Epidermal melanocyte (primary cell): ENCODE data around the gene SHISA9.

Source experiments
- DNase-seq: peaks from one replicate; pipeline ENCODE4 v3.0.0; 2011; ENCODE audit warnings: low spot score; ENCODE audit not compliant: insufficient read length

SHISA9 gene

DNA sequence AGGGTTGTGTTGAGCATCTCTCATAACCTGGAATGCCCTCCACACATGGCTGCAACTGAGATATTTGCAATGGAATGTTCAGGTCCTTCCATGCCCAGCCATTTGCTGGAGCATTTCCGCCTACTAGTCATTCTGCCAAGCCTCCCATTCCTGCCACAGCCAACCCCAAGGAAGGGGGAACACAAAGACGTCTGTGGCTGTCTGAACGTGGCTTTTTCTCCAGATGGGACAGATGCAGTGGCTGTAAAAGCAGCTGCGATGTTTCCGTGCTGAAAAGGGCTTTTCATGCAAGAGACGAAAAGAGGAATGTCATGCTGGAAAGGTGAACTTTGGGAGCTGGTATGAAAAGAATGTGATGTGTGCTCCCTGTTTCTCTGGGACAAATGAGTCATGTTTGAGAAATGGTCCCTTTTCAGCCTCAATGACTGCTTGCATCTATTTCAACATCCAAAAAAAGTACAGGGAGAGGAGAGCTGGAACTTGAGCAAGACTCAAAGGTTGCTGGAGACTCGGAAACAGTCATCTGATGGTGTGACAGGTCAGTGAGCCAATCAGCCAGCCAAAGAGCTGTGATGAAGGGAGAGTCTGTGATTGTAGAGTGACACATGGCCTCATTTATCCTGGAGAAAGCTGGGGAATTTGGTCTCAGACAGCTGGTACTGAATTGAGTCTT, 208.9 kb downstream of the SHISA9 start:
- DNase-seq, result peak; percentile 53

GRCh38 chr16:13111747-13112146, 210.3 kb downstream of the SHISA9 start:
- no peak for DNase-seq

DNA sequence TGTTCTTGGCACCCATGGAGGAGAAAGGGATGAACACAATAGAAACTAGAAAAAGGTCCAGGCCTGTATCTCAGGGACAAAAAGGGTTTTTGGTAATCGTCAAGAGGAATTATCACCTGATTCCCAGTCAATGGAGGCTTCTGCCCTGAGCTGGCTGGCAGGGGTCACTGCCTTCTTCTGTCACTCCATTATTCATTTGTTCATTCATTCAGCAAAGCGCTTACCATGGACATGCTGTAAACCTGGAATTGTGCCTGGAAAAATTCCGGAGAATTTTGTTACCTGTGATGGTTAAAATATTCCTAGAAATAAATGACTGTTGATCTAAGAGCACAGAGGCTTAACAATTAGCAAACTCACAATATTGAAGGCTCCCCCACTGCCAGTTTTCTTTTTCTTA, 212.3 kb downstream of the SHISA9 start:
- DNase-seq, result no peak

DNA sequence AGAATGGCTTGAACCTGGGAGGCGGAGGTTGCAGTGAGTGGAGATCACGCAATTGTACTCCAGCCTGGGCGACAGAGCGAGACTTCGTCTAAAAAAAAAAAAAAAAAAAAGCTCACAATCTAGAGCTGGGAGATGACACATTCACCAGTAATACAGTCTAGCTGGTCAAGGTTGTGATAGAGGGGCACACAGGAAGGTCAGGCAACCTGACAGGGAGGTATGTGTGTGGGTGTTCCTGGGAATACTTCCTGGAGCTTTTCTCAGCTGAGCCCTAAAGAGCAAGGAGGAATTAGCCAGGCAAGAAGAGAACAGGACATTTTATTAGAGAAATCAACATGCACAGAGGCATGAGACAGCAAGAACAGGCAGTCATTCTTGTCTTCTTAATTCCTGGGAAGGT, 216.7 kb downstream of the SHISA9 start:
- DNase-seq, result no peak

GRCh38 chr16:13120091-13120490, 218.7 kb downstream of the SHISA9 start:
- no peak for DNase-seq

- no peak for DNase-seq
Observed at GRCh38 chr16:13120557-13120956, 219.2 kb downstream of the SHISA9 start.

GRCh38 chr16:13123991-13124390, 222.6 kb downstream of the SHISA9 start:
- no peak for DNase-seq

DNA sequence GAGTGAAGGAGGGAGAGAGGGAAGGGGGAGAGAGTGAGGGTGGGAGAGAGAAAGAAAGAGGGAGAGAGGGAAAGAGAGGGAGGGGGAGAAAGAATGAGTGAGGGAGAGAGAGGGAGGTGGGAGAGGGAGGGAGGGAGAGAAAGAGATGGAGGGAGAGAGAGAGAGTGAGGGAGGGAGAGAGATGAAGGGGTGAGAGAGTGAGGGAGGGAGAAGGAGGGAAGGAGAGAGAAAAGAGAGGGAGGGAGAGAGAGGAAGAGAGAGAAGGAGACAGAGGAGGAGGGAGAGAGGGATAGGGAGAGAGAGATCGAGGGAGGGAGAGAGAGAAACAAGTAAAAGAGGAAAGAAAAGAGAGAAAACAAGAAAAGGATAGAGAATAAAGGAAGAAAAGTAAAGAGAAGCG, 225.7 kb downstream of the SHISA9 start:
- no peak for DNase-seq

- no peak for DNase-seq
Observed at GRCh38 chr16:13130586-13130985, 229.2 kb downstream of the SHISA9 start.

- no peak for DNase-seq
Observed at GRCh38 chr16:13134836-13135235, 233.4 kb downstream of the SHISA9 start.

DNA sequence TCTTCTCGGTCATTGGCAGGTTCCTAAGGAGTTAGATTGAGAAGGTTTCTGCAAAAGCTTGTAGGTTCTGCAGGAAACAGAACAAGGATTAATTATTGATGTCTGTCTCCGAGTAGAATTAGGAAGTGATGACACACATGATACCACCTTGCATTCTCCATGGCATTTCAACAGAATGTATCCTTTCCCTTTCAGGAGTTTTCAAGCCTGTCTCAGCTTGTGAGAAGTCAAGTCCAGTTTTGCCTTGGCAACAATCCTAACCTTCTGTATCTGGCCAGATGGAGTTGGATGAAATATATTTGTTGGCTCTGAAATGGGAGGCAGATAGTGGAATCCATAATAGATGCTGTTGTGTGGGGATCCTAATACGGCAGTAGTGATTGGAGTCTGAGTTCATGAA, 235.5 kb downstream of the SHISA9 start:
- no peak for DNase-seq

- no peak for DNase-seq
Observed at GRCh38 chr16:13138528-13138927, 237.1 kb downstream of the SHISA9 start.

- no peak for DNase-seq
Observed at GRCh38 chr16:13139661-13140241, 238.4 kb downstream of the SHISA9 start.

GRCh38 chr16:13143551-13143950, 242.2 kb downstream of the SHISA9 start:
- DNase-seq, result no peak

- DNase-seq, result no peak
Observed at GRCh38 chr16:13146829-13147228, 245.4 kb downstream of the SHISA9 start.

DNA sequence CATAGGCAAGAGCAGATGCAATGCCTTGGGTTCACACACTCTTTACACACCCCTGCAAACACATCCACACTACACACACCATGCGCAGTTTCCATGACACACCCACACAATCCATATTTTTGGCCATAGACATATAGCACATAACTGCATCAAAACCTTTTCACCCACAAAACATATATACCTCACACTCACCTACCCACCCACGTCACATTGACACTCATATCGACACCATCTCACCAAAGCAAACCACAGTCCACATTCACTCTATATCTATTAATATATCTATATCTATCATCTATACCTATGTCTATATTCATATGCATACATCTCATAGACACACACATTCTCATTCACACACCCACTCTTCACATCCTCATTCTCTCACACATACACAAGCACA, 246.9 kb downstream of the SHISA9 start:
- no peak for DNase-seq

DNA sequence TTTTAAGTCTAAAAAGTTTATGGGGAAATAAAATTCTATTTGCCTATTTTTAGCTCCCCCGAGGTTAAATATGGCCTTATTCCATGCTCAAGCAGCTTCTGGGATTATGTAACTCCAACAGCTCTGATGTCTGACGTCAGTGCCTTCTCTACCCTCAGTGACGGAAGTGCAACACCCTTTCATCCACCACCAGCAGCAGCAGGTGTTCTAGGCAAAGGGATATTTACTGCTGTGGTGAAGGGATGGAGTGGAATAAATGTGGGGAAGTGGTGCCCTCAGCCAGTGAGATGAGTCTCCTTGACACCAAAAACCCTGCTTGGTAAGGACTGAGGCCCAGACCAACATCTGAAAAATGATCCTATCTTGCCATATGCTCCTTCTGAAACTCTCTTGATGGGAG, 247.4 kb downstream of the SHISA9 start:
- DNase-seq, result no peak

GRCh38 chr16:13150181-13150885, 248.9 kb downstream of the SHISA9 start:
- DNase-seq, result no peak

- DNase-seq, result no peak
Observed at GRCh38 chr16:13153696-13154095, 252.3 kb downstream of the SHISA9 start.

GRCh38 chr16:13154799-13155198, 253.4 kb downstream of the SHISA9 start:
- no peak for DNase-seq

DNA sequence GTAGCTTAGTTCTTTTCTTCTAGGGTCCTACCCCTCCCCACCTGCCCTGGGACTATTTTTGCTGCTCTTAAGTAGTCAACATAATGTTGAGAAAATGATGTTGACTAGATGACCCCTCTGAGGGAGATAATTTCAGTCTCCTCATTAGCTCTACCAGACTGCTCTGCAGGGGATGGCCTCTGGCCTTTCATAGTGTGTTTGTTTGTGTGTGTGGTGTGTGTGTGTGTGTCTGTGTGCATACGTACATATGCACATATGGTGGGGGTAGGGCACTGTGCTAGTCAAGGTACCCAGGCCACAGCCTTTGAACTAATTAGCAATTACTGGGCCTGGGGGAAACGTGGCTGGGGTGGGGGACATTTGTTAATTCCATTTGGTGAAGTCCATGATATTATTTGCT, 254.0 kb downstream of the SHISA9 start:
- DNase-seq, result no peak

DNA sequence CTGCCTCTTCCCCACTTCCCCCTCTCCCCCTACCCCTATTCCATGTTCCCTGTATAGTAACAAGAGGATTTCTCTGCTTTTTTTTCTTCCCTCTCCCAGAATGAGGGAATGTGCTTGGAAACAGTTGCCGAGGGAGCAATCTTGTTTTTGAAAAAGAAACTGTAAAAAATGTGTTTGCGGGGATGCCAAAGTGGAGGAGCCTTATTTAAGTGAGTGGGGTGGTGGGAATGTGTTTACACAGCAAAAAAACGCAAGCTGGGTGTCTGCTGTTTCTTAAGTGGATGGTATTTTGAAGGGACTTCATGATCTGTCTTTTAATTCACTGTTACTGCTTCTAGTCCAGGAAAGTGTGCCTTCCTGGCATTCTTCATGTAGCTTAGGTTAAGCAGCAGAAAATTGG, 254.4 kb downstream of the SHISA9 start:
- no peak for DNase-seq

DNA sequence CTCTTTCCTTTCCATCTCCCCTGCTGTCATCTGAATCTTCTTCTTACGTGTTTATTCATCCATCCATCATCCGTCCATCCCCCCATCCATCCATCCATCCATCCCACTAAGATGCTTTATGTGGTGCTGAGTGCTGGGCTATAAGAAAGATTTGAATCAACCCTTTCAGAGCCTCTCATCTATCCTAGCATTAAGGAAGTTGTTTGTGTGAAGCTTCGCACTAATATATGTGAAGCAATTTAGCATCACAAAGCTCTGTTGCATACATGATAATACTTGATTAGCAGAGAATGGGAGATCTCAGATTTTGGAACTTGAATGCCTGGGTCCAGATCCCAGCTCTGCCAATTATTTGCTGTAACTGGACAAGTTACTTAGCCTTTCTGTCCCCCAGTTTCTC, 255.7 kb downstream of the SHISA9 start:
- DNase-seq, result no peak
